ENCODE data around the gene NYAP2. TPM values are rescaled to one million over a fixed set of nuclear protein-coding genes. Genes with fewer than 3 reads are reported as not detected.

NYAP2 gene
- not detected for total RNA-seq
- long read RNA-seq = 0 reads

DNA sequence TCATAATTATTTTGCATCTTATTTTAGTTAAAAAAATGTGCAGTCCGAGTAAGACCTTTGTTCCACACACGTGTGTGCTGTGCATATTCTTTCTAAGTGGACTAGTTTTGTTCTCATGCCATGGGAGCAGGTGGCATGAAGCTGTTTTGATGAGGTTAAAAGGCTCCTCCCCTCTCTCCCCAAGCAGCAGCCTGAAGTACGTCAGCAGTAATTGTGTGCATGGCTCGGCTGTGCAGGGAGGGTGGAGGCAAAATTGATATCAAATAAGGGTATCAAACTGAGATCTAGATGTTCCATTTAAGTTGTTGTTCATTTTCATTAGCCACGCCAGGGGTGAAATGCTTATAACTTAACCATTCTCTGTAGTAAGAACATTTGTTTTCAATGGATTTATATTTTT is at the start of gene NYAP2:
Gene NYAP2, plus strand, starts transcription at position 207 of the 400 bp plus-strand sequence. CDS start 9,171 bp downstream, outside the sequence.
- DNase-seq (no peak), ATAC-seq (no peak)
- intact Hi-C loops (cut with micrococcal nuclease) = no loop called here

DNA sequence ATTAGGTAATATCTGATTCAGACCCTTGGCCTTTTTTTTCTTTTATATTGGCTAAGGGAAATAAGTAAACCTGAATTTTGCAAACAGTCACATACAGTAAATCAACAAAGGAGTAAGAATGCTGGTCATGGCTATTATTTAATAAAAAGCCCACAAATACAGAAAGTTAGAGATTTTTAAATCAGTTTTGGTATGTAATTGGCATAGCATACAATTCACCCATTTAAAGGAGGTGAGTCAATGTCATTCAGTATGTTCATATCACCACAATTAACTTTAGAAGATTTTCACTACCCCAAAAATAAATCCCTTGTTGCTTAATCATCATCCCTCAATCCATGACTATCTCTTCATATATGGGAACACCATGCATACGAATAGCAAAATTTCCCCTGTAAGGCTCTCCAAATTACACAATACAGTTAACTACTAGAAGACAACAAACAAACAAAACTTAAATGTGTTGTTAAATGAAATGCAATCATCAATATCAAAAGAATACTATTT is 45.9 kb upstream of the NYAP2 start:
- no peak for ATAC-seq
- intact Hi-C loops (cut with micrococcal nuclease) = no loop called here
- DNase-seq = no peak

DNA sequence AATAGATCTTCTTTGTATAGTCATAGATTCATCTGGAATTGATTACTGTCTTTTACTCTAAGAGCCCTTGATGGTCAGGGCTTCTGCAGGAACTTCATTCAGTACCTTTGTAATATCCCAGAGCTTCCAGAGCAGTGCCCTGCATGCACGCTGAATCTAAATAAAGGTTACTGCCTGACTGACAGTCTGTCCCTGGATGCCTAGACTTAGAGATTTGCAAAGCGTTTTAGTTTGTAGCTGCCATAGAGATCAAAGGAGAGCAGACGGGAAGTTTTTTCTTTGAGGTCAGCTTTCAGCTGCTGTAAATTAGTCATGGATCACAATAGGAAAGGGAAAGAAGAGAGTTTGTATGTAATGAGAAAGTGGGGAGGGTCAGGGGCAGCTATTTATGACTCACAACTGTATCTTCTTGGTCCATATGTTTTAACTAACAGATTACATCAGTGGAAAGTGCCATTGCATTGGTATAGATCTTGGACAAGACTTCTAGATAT is 45.2 kb upstream of the NYAP2 start:
- ATAC-seq (no peak), DNase-seq (no peak)
- intact Hi-C loops (cut with micrococcal nuclease) = no loop called here

DNA sequence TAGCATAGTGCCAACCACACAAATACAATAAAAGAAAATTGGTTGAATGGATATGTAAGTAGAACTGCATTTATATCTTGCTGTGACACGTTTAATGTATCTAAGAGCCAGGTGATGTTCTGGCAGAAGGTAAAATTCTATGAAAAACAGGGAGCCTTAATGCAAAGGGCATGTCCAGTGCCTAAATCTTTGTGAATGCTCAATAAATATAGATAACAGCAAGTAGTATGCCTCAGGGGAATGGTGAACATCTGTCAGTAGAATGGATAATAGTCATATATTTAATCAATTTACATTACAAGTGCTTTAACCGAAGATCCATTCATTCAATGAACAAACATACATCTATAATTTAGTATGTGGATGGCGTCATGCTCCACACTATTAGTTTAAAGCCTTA is 43.7 kb upstream of the NYAP2 start:
- no peak for ATAC-seq
- no peak for DNase-seq
- intact Hi-C loops (cut with micrococcal nuclease) = no loop called here

DNA sequence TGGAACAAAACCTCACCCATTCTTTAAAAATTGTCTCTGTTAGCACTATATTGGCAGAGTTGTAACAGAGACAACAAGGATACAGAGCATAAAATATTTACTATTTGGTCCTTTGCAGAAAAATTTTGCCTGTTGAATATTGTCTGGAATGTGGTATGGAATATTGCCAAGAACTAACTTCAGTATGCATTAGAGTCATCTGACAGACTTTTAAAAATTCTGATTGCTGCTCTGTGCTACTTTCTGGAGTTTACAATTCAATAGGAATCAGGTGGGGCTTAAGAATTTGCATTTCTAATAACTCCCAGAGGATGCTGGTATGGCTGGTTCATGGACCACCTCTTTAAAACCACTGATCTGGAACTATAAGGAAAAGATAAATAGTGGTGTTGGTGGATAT is 32.8 kb upstream of the NYAP2 start:
- no peak for ATAC-seq
- DNase-seq = no peak
- intact Hi-C loops (cut with micrococcal nuclease) = no loop called here

DNA sequence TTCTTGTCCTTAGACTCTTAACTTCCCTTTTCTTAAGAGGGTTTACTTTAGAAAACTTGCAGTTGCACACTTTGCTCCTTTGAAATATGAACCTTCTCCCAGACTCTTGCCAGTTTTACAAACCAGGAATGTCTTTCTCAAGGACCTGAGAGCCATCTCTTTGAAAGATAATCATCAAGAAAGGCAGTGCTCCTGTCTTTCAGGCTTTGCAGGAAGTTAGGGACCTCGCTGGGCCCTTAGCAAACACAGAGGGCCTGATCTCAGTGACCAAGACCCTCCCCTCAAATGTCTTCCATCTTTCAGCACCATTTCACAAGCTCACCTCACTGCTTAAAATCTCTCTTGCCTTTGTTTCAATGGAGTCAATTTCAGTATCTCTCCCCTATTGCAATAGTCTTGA is 32.0 kb upstream of the NYAP2 start:
- DNase-seq = no peak
- intact Hi-C loops (cut with micrococcal nuclease) = no loop called here
- ATAC-seq = no peak

DNA sequence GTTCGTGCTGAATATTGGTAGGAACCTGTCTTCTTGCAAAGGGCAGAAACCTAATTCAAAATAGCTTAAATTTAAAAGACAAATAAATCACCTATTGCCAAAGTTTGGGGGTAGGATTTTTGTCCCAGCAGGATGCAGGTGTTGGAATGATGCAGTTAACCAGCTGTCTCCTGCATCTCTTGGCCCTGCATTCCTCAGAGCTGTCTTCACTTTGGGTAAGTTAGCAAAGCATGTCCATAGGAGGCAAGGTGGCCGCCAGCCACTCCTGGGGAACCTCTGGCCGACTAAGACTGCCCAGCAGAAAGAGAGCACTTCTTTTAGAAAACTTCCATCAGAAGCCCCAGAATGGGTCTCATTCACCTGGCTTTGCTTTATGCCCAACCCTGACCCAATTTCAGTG is 20.5 kb upstream of the NYAP2 start:
- intact Hi-C loops (cut with micrococcal nuclease) = no loop called here
- no peak for ATAC-seq
- DNase-seq = no peak

DNA sequence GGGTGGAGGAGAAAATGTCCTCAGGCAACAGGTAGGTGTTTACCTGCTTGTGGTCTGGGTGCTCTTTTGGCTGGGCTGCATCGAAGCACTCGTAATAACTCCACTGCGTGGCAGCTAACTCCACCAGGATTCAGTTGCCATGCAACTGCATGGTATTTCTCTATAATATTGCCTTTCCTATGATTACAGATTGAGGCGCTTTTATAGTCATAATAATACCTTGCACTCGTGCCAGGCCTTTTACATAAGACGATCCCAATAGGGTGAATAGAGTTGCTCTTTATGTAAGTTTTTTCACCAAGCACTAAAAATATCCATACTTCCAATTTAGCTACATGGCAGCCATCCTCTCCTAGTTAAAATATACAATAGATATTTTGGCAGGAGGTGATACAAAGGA is 19.7 kb upstream of the NYAP2 start:
- DNase-seq (no peak), ATAC-seq (no peak)
- intact Hi-C loops (cut with micrococcal nuclease) = no loop called here

DNA sequence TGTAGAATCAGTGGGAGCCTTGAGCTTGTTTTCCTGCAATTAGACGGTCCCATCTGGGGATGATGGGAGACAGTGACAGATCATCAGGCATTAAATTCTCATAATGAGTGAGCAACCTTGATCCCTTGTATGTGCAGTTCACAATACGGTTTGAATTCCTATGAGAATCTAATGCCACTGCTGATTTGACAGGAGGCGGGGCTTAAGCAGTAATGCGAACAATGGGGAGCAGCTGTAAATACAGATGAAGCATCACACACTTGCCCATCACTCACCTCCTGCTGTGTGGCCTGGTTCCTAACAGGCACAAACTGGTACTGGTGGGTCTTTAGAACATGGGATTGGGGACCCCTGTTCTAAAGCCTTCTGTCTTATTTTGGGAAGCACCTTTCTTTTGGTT is 17.9 kb upstream of the NYAP2 start:
- intact Hi-C loops (cut with micrococcal nuclease) = no loop called here
- ATAC-seq (no peak), DNase-seq (no peak)

DNA sequence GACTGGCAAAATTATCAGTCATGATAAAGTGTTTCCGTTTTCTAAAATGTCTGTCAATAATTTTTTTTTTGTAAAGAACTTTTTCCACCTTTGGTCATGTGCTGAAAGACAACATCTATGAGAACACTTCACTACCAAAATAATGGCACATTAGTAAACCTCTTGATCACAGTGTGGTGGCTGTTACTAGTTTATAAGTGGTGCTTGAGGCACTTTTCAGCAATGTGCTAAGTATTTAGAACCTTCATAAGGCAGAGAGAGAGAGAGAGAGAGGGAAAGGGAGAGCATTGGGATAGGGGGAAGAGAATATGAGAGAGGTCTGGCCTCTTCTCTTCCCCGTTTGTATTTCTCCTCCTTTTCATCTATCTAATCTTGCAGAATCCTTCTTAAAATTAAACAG is 1.1 kb upstream of the NYAP2 start:
- ATAC-seq (no peak), DNase-seq (no peak)
- intact Hi-C loops (cut with micrococcal nuclease) = no loop called here

DNA sequence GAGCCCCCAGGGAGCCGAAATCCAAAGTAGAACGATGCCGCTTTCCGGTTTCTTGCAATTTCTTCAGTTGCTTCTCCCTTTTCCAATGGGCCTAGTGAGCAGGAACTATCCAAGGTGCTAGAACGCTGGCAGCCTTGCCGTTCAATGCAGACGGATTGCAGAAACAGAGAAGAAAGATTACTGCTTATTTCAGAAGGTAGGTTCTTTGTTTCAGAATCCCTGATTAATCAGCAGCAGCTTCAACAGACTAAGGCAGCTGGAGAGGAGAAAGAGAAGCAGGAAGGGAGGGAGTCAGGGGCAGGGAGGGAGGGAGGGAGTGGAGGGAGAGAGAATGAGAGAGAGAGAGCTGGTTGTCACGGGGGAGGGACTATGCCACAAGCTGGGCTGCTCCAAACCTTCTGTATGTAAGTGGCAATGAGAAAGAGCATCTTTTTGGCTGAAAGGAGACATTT is 576 bp downstream of the NYAP2 start:
- intact Hi-C loops (cut with micrococcal nuclease) = no loop called here
- no peak for DNase-seq
- no peak for ATAC-seq

DNA sequence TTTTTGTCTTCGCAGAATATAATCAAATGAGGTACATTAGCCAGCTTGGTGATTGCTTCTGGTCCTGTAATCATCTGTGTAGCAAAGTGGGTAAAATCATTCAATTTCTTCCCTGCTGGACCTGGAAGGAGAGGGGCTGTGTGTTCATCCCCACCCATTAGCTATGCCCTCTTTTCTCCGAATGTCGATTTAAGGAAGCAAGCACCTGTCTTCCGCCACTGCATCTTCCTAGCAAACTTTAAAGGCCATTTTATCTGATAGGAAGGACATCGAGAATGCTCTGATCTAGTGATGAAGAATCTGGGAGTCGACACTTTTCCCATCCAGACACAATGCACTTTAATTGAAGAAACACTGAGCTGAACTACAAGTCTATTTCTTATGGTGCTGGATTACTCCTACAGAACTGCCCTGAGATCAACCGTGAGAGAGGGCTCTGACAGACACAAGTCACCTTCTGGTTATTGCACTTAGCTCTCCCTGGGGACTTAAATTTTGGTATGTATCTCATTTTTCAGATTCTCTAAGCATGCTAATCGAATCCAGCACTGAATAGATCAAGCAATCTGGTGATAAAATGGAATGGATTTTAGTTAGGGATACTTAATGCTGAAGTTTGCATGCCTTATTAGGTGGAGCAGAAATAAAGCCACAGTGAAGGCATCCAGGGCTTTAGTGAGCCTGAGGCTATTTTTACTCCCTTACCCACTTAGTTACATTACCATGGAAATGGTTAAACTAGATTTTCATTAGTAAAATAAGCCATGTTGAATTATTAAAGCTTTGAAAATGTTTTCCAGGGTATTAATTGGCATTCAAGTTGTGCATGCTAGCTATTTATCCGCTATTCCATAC is 1.3 kb downstream of the NYAP2 start:
- intact Hi-C loops (cut with micrococcal nuclease) = no loop called here
- ATAC-seq = no peak
- no peak for DNase-seq

DNA sequence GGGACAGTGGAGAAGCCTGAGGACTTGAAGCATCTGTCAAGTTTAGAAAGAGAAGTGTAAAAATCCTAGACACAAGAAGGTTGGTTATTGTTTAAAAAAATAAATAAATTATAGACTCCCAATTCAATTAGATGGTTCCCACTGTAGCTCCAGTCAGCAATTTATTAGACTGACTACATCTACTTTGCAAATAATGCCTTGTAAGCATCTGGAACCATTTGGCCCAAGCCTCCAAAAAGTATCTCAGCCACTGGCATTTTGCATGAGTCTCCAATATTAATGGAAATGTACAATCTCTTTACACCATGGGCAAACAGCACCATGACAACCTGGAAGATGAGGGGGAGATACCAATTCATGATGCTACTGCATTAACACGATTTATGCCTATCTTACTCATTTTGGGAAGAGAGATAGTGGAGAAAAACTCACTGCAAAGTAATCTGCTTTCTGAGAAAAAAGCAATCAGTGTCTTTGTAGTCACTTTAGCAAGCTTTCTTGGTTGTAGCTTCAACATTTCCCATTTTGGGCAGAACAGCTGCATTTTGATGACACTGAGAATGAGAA is 2.8 kb downstream of the NYAP2 start:
- intact Hi-C loops (cut with micrococcal nuclease) = no loop called here
- ATAC-seq (no peak), DNase-seq (no peak)

DNA sequence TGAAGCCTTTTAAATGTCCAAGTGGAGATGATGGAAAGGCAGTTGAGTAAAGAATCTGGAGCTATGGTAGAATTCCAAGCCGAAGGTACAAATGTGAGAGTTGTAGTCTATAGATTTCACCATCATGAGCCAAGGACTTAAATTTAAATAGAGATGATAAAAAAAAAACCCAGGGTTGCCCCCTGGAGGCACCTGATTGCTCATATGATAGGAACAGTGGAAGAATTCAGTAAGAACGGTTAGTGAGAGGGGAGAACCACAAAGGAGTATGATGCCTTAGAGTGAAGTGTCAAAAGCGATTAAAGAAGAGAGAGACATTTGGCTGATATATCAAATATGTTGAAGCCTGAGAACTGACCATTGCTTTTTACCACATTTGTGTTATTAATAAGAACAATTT is 11.9 kb downstream of the NYAP2 start:
- DNase-seq (no peak), ATAC-seq (no peak)
- intact Hi-C loops (cut with micrococcal nuclease) = no loop called here

DNA sequence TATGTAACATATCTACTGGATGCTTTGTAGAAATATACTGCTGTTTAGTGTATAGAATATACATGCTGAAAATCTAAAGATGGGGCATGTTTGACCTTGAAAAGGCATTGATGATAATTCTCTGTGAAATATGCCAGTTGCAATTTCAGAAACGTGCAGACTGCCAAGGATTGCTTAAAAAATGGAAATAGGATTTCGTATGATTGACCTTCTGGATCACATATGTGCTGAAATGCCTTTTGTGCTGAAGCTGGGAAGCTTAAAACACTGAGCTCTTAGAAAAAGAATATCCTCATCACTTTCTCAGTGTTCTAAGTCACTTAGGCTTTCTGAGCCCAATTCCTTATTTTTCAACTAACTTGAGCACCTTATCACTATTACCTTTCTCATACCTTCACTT is 14.3 kb downstream of the NYAP2 start:
- no peak for ATAC-seq
- DNase-seq = no peak
- intact Hi-C loops (cut with micrococcal nuclease) = no loop called here

DNA sequence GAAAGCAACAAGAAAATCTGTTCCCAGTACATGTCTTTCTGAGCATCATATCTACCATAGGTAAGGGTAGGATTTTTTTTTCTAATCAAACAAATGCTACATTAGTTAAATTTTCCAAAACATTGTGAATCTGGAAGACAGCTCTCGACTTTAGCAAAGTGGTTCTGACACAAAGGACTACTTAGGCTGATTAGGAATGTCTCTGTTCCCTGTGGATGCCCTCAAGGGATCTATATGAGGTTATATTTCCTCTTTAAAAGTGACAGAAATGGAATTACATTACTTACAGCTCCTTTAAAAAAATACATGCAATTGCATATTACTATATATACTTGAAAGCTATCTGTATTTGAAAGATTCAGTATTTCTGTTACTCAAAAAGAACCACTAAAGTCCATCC is 15.4 kb downstream of the NYAP2 start:
- ATAC-seq = no peak
- DNase-seq = no peak
- intact Hi-C loops (cut with micrococcal nuclease) = no loop called here

DNA sequence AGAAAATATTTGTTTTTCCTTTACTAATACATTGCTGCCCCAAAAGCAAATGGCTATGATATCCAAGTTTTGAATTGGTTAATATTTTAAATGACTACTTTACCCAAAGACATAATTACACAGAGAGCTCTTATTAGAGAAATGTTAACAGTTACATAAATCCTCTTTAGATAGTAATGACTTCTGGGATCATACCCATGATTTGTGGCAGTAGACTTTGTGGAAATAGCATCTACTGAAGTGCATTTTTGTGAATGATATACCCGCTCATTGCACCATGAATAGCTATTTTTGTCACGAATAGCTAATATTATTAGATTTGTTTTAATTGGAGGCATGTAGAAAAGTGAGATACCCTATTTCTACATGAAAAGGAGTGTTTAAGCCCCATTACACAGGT is 15.8 kb downstream of the NYAP2 start:
- intact Hi-C loops (cut with micrococcal nuclease) = no loop called here
- DNase-seq (no peak), ATAC-seq (no peak)

DNA sequence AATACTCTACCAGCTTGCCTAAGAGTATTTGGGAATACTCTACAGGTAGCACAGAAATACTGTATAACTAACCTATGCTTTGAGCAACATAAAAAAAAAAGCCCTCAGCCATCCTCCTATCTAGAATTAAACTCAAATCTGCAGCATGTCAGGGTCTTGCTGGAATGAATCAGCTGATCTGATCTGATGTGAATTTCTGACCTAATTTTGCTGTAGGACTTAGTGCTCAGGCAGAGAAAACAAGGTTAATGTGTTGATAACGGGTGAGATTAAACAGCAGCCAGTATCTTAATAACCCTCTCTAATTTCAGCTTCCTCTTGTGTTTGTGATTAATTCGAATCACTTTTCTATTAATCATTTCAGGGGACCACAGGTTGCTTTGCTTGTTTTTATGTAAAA is 16.3 kb downstream of the NYAP2 start:
- no peak for DNase-seq

DNA sequence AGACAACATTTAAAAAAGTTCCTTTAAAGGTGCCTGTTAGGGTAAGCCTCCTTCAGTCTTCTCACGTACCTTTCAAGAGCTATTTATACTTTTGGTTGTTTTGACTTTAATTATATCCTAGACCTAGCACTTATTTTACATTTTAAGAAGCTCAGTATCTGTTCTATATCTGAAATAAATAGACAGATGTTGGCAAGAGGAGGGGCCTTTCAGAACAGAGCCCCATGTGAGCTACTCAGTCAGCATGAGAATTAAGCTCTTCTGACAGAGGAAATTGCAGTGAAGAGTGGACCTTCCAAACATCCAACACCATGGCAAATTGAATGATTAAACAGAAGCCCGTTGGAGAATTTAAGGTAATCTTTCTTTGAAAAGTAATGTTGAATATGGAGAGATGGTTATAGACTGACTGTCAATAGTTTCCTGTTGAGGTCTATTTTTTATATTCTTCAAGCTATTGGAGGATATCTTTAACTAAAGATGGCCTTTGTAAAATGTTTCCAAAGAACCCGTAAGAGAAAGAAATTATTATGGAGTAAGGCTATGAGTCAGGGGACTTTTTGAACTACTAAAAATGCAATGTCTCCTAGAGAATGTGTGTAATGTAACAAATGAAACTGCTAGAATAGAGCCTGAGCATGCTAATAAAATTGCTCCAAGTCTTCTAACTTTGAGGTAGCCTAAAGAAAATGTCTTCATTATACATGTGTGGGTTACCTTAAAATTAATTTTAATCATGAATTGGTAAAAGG is 17.3 kb downstream of the NYAP2 start:
- ATAC-seq (no peak), DNase-seq (no peak)
- intact Hi-C loops (cut with micrococcal nuclease) = no loop called here

More for the DNA sequence above, 16.3 kb downstream of the NYAP2 start:
- ATAC-seq = no peak
- intact Hi-C loops (cut with micrococcal nuclease) = no loop called here

DNA sequence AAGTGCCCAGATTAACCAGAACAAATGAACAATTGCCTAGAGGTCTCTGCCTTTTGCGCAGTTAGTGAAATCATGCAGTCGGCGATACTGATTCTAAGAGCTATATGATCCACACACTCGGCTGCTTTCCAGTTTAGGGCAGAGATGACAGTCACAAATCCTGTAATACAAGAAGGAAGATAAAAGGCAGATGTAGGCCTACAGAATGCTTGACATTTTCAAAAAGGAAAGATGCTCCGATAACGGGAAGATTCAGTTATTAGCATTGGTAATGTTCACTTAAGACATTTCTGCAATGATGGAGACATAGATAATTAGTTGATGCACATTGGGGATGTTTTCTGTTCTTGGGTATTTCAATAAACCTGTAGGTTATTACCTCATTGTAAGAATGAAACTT is 19.5 kb downstream of the NYAP2 start:
- DNase-seq (no peak), ATAC-seq (no peak)
- intact Hi-C loops (cut with micrococcal nuclease) = no loop called here

Measured in left ventricle myocardium superior (tissue), 1 donor.